GM20431 (cell line): Measurements from ENCODE around the gene ZNF543.

Experiments used
- in situ Hi-C: fragments of 300-500 bp; cut with MseI, MboI; formaldehyde crosslinking; loops from one replicate; pipeline ENCODE4 v1.15.0; 2020; ENCODE audit warnings: low sequenced_read_pairs; ENCODE audit not compliant: unreplicated experiment

The ZNF543 gene

DNA sequence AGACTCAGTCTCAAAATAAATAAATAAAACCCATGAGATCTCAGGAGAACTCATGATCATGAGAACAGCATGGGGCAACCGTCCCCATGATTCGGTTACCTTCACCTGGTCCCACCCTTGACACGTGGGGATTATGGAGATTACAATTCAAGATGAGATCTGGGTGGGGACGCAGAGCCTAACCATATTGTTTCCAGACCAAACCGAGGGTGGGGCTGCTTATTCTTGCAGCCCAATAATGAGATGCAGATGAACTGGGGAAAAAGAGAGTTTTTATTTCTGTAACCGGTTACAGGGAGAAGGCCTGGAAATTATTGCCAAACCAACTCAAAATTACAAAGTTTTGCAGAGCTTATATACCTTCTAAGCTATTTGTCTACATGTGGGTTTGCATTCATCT, 55.9 kb downstream of the ZNF543 start:
- in situ Hi-C loops = no loop called here

DNA sequence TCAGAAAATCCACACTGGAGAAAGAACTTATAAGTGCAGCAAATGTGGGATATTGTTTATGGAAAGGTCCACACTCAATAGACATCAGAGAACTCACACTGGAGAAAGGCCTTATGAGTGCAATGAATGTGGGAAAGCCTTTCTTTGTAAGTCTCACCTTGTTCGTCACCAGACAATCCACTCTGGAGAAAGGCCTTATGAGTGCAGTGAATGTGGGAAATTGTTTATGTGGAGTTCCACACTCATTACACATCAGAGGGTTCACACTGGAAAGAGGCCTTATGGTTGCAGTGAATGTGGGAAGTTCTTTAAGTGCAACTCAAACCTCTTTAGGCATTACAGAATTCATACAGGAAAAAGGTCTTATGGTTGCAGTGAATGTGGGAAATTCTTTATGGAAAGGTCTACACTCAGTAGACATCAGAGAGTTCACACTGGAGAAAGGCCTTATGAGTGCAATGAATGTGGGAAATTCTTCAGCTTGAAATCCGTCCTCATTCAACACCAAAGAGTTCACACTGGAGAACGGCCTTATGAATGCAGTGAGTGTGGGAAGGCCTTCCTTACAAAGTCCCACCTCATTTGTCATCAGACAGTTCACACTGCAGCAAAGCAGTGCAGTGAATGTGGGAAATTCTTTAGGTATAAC, 57.4 kb downstream of the ZNF543 start:
- in situ Hi-C loops = no loop called here
